Spinal cord (tissue), 10 donors: ENCODE results near the gene PLEK. TPM values are rescaled to one million over a fixed set of nuclear protein-coding genes. Genes with fewer than 3 reads are reported as not detected.
"Not testable (repeated sequence)": the region's sequence is repeated elsewhere in the genome, so short reads cannot be mapped to it uniquely, and the experiment has no call there.

Experiments used
- DNase-seq, 6 donors: peaks; one replicate each; pipeline versions ENCODE4 v3.0.0 to v3.0.0-alpha.2; 2013 to 2015; ENCODE audit warnings: low spot score in 6 of 6, low read depth in 4 of 6
- H3K27ac ChIP-seq: one replicate; pipeline ENCODE4 v1.5.1; 2013; ENCODE audit warnings: low read depth, low read length, control low read depth
- H3K27me3 ChIP-seq: one replicate; pipeline ENCODE4 v1.6.1; 2013; ENCODE audit warnings: low read length; ENCODE audit not compliant: control insufficient read depth, insufficient read depth
- H3K36me3 ChIP-seq: one replicate; pipeline ENCODE4 v1.6.1; 2013; ENCODE audit warnings: low read length; ENCODE audit not compliant: control insufficient read depth, insufficient read depth
- H3K4me1 ChIP-seq: one replicate; pipeline ENCODE4 v1.6.1; 2013; ENCODE audit warnings: low read length; ENCODE audit not compliant: control insufficient read depth, insufficient read depth
- H3K4me3 ChIP-seq: one replicate; pipeline ENCODE4 v1.5.1; 2013; ENCODE audit warnings: low read depth, low read length, control low read depth
- H3K9me3 ChIP-seq: one replicate; pipeline ENCODE4 v1.6.1; 2013; ENCODE audit warnings: low read length; ENCODE audit not compliant: control insufficient read depth, insufficient read depth
- WGBS: methylation state at CpG from one replicate; pipeline ENCODE4 v1.1.5; 2013; ENCODE audit warnings: missing lambda C conversion rate; ENCODE audit not compliant: insufficient coverage; 5-methylcytosine and 5-hydroxymethylcytosine counted together
- polyA plus RNA-seq, 2 donors: library from polyadenylated mRNA; unstranded; fragments of 120-200 nt; gene quantifications; one replicate each; pipeline ENCODE4 v1.2.1, GENCODE V29; 2013; ENCODE audit not compliant: insufficient read length in 2 of 2
- total RNA-seq, 2 donors: library from RNA; depleted of rRNA in 1 of 2; stranded (reverse); fragments of 120-200 nt in 1 of 2; fragments of >200 nt in 1 of 2; gene quantifications; one replicate each; pipeline versions ENCODE4 v1.2.3 to v1.2.4, GENCODE V29; 2013 to 2014
- donor health status: healthy.

Gene PLEK
- total and polyA plus RNA-seq, 4 donors, result 5.2 to 12.3 (median 7.9) TPM

DNA sequence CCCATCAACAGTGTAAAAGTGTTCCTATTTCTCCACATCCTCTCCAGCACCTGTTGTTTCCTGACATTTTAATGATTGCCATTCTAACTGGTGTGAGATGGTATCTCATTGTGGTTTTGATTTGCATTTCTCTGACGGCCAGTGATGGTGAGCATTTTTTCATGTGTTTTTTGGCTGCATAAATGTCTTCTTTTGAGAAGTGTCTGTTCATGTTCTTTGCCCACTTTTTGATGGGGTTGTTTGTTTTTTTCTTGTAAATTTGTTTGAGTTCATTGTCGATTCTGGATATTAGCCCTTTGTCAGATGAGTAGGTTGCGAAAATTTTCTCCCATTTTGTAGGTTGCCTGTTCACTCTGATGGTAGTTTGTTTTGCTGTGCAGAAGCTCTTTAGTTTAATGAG is 81.3 kb downstream of the PLEK start:
- H3K36me3 ChIP-seq, H3K27me3 ChIP-seq, H3K9me3 ChIP-seq, H3K27ac ChIP-seq, DNase-seq, H3K4me3 ChIP-seq, H3K4me1 ChIP-seq: not testable (repeated sequence)
- no CpG with 5 or more reads among the region's 3 CpGs for WGBS

Other genes starting within 250 kb of the PLEK start
- 10 to 100 TPM; 12.5 to 12.9 TPM for gene PNO1, start 207.4 kb upstream of the PLEK start, total RNA-seq
- 10 to 100 TPM; 14.8 to 14.9 TPM for gene PNO1, start 207.4 kb upstream of the PLEK start, polyA plus RNA-seq
- 100 to 1,000 TPM in 1 of 2 donors, 10 to 100 TPM in 1; 23.8 to 170 TPM for gene PPP3R1, start 112.8 kb upstream of the PLEK start, total RNA-seq
- gene PPP3R1, start 112.8 kb upstream of the PLEK start, polyA plus RNA-seq, result 100 to 1,000 TPM; 131 to 163 TPM
- gene CNRIP1, start 45.3 kb upstream of the PLEK start, total RNA-seq, result 10 to 100 TPM; 36.6 to 55.9 TPM
- gene CNRIP1, start 45.3 kb upstream of the PLEK start, polyA plus RNA-seq, result 100 to 1,000 TPM; 118 to 126 TPM
- gene FBXO48, start 102.0 kb downstream of the PLEK start, total RNA-seq, result 1 to 10 TPM in 1 of 2 donors, under 1 TPM in 1; 0.72 to 1.3 TPM
- 1 to 10 TPM; 2.2 to 2.3 TPM for gene FBXO48, start 102.0 kb downstream of the PLEK start, polyA plus RNA-seq
- 1 to 10 TPM; 5.8 to 9.5 TPM for gene APLF, start 102.3 kb downstream of the PLEK start, total RNA-seq
- 1 to 10 TPM; 1.0 to 1.6 TPM for gene APLF, start 102.3 kb downstream of the PLEK start, polyA plus RNA-seq